GM18498 (cell line): ENCODE measurements around the gene ADAMTS15.

Experiments
- ATAC-seq: cut with Tn5 transposase; IDR thresholded peaks from one replicate; pipeline ENCODE4 v1.9.1; 2021; ENCODE audit warnings: mild to moderate bottlenecking, moderate library complexity; ENCODE audit not compliant: unreplicated experiment

Gene ADAMTS15

GRCh38 chr11:130416906-130417305 is 31.5 kb upstream of the ADAMTS15 start:
- ATAC-seq: no peak

- no peak for ATAC-seq
Observed at GRCh38 chr11:130418210-130418609, 30.2 kb upstream of the ADAMTS15 start.

GRCh38 chr11:130418756-130419155 is 29.7 kb upstream of the ADAMTS15 start:
- no peak for ATAC-seq

GRCh38 chr11:130420478-130421198 is 27.8 kb upstream of the ADAMTS15 start:
- ATAC-seq: no peak

- no peak for ATAC-seq
Observed at GRCh38 chr11:130421199-130421585, 27.3 kb upstream of the ADAMTS15 start.

GRCh38 chr11:130421697-130422096 is 26.7 kb upstream of the ADAMTS15 start:
- ATAC-seq: no peak

GRCh38 chr11:130422251-130422995 is 26.0 kb upstream of the ADAMTS15 start:
- no peak for ATAC-seq

GRCh38 chr11:130423541-130424142 is 24.8 kb upstream of the ADAMTS15 start:
- ATAC-seq: no peak

GRCh38 chr11:130424613-130425140 is 23.8 kb upstream of the ADAMTS15 start:
- no peak for ATAC-seq

- no peak for ATAC-seq
Observed at GRCh38 chr11:130425156-130425555, 23.3 kb upstream of the ADAMTS15 start.

GRCh38 chr11:130426223-130426836 is 22.1 kb upstream of the ADAMTS15 start:
- no peak for ATAC-seq

GRCh38 chr11:130426837-130427341 is 21.6 kb upstream of the ADAMTS15 start:
- no peak for ATAC-seq

- ATAC-seq: no peak
Observed at GRCh38 chr11:130427581-130428315, 20.7 kb upstream of the ADAMTS15 start.

GRCh38 chr11:130428316-130429119 is 19.9 kb upstream of the ADAMTS15 start, which contains the start of gene ADAMTS8:
TSS of gene ADAMTS8 (minus strand) at chr11:130428609. CDS start at chr11:130428286, 323 bp downstream.
- ATAC-seq: no peak

GRCh38 chr11:130429120-130429681 is 19.2 kb upstream of the ADAMTS15 start:
- ATAC-seq: no peak

- ATAC-seq: no peak
Observed at GRCh38 chr11:130429983-130430382, 18.5 kb upstream of the ADAMTS15 start.

GRCh38 chr11:130431331-130431773 is 17.1 kb upstream of the ADAMTS15 start:
- peak; percentile 44 for ATAC-seq

GRCh38 chr11:130431801-130432200 is 16.6 kb upstream of the ADAMTS15 start:
- ATAC-seq: no peak

- ATAC-seq: no peak
Observed at GRCh38 chr11:130433357-130433756, 15.1 kb upstream of the ADAMTS15 start.
